Trophoblast cell (in vitro differentiated cells and primary cell): Measurements from ENCODE around the gene KCNJ6.
A peak's percentile ranks its signal among the peaks of the same experiment; 100 is the strongest.

Experiments
- DNase-seq, 2 donors: peaks; one replicate each; pipeline ENCODE4 v3.0.0-alpha.2; 2016
- H2AFZ ChIP-seq: 2 replicates; pipeline ENCODE4 v1.6.1; 2013; ENCODE audit warnings: low read length, moderate library complexity, mild to moderate bottlenecking; ENCODE audit not compliant: insufficient read depth, poor library complexity
- H2AK5ac ChIP-seq: 2 replicates; pipeline ENCODE4 v1.6.1; 2013; ENCODE audit warnings: mild to moderate bottlenecking, low read length
- H2BK120ac ChIP-seq: 2 replicates; pipeline ENCODE4 v1.6.1; 2013; ENCODE audit warnings: low read length, mild to moderate bottlenecking, moderate library complexity; ENCODE audit not compliant: insufficient read depth, poor library complexity
- H2BK12ac ChIP-seq: 2 replicates; pipeline ENCODE4 v1.6.1; 2013; ENCODE audit warnings: mild to moderate bottlenecking, low read length, moderate library complexity
- H2BK5ac ChIP-seq: 2 replicates; pipeline ENCODE4 v1.6.1; 2013; ENCODE audit warnings: low read length, low read depth, moderate library complexity, mild to moderate bottlenecking; ENCODE audit not compliant: poor library complexity
- H3K14ac ChIP-seq: 2 replicates; pipeline ENCODE4 v1.6.1; 2013; ENCODE audit warnings: mild to moderate bottlenecking, low read length
- H3K18ac ChIP-seq: 2 replicates; pipeline ENCODE4 v1.6.1; 2013; ENCODE audit warnings: mild to moderate bottlenecking, low read length
- H3K23ac ChIP-seq: 2 replicates; pipeline ENCODE4 v1.6.1; 2013; ENCODE audit warnings: low read length
- H3K27ac ChIP-seq: 2 replicates; pipeline ENCODE4 v1.5.1; 2013; ENCODE audit warnings: low read depth, mild to moderate bottlenecking, inconsistent platforms, low read length, moderate library complexity
- H3K27me3 ChIP-seq: 2 replicates; pipeline ENCODE4 v1.6.1; 2013; ENCODE audit warnings: inconsistent platforms, mild to moderate bottlenecking, low read length, moderate library complexity; ENCODE audit not compliant: insufficient read depth
- H3K36me3 ChIP-seq, 2 experiments: 1 replicate in 1 of 2; 2 replicates in 1 of 2; pipeline ENCODE4 v1.6.1; 2013; ENCODE audit warnings: low read length in 2 of 2, mild to moderate bottlenecking in 2 of 2, moderate library complexity in 1 of 2; ENCODE audit not compliant: insufficient read depth in 2 of 2, control insufficient read depth in 1 of 2
- H3K4ac ChIP-seq: 2 replicates; pipeline ENCODE4 v1.6.1; 2013; ENCODE audit warnings: low read depth, mild to moderate bottlenecking, low read length, moderate library complexity
- H3K4me1 ChIP-seq, 2 experiments: 1 replicate in 1 of 2; 2 replicates in 1 of 2; pipeline ENCODE4 v1.6.1; 2013; ENCODE audit warnings: low read length in 2 of 2, mild to moderate bottlenecking in 2 of 2, moderate library complexity in 1 of 2; ENCODE audit not compliant: insufficient read depth in 2 of 2, control insufficient read depth in 1 of 2
- H3K4me2 ChIP-seq: 2 replicates; pipeline ENCODE4 v1.6.1; 2013; ENCODE audit warnings: inconsistent platforms, mild to moderate bottlenecking, low read length, moderate library complexity
- H3K4me3 ChIP-seq: 2 replicates; pipeline ENCODE4 v1.5.1; 2013; ENCODE audit warnings: mild to moderate bottlenecking, low read depth, low read length, inconsistent platforms
- H3K79me1 ChIP-seq: one replicate; pipeline ENCODE4 v1.6.1; 2013; ENCODE audit warnings: low read length
- H3K79me2 ChIP-seq: 2 replicates; pipeline ENCODE4 v1.6.1; 2013; ENCODE audit warnings: low read length, mild to moderate bottlenecking; ENCODE audit not compliant: control insufficient read depth, insufficient read depth, poor library complexity
- H3K9ac ChIP-seq: 2 replicates; pipeline ENCODE4 v1.6.1; 2013; ENCODE audit warnings: mild to moderate bottlenecking, low read length
- H3K9me3 ChIP-seq: 2 replicates; pipeline ENCODE4 v1.6.1; 2013; ENCODE audit warnings: low read depth, mild to moderate bottlenecking, control low read depth, inconsistent platforms, low read length; ENCODE audit not compliant: insufficient read depth
- H4K12ac ChIP-seq: 2 replicates; pipeline ENCODE4 v1.6.1; 2013; ENCODE audit warnings: low read depth, mild to moderate bottlenecking, low read length, moderate library complexity
- H4K8ac ChIP-seq: 2 replicates; pipeline ENCODE4 v1.6.1; 2013; ENCODE audit warnings: low read depth, mild to moderate bottlenecking, low read length, moderate library complexity
- H4K91ac ChIP-seq: one replicate; pipeline ENCODE4 v1.6.1; 2013; ENCODE audit warnings: low read depth, mild to moderate bottlenecking, low read length, moderate library complexity
- WGBS: extraction: QIAGEN DNeasy Blood & Tissue Kit; methylation state at CpG from one replicate; pipeline ENCODE4 v1.1.7; 2013; ENCODE audit warnings: missing lambda C conversion rate; ENCODE audit not compliant: insufficient read length, insufficient coverage; ENCODE audit errors: extremely low coverage; 5-methylcytosine and 5-hydroxymethylcytosine counted together

Gene KCNJ6

DNA sequence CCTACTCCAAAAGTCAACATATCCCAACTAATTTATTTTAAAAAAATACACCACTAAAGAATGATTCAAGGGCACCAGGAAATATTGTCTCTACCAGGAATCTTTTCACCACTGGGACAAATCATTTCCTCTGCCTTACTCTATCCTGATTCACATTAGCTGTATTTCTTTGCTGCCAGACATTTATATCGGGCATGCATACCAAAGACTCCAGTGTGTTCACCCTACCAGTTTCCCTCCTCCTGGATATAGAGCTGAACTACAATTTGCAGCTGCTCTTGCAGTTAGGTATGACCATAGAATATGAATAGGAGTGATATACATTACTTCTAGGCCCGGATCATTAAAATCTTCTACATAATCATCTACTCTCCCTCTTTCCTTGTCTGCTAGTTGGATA lies 7.6 kb downstream of the KCNJ6 start:
- H3K36me3 ChIP-seq: no peaks in the 10 kb centered on the region
- no peaks in the 10 kb centered on the region for H3K9me3 ChIP-seq
- no peak overlapping the region for H2AK5ac ChIP-seq
- no peaks in the 10 kb centered on the region for H3K79me2 ChIP-seq
- no peak overlapping the region for H3K4ac ChIP-seq
- H2BK120ac ChIP-seq: no peak overlapping the region
- no peaks in the 10 kb centered on the region for H3K79me1 ChIP-seq
- no peak overlapping the region for H2BK5ac ChIP-seq
- no peak overlapping the region for H3K23ac ChIP-seq
- H3K4me1 ChIP-seq: no peaks in the 10 kb centered on the region
- H3K18ac ChIP-seq: no peak overlapping the region
- no peak overlapping the region for H3K4me2 ChIP-seq
- H3K14ac ChIP-seq: no peak overlapping the region
- H3K9ac ChIP-seq: no peak overlapping the region
- no peak overlapping the region for H4K91ac ChIP-seq
- no peak overlapping the region for H3K27ac ChIP-seq
- WGBS: no CpG with 5 or more reads among the region's 2 CpGs
- H3K27me3 ChIP-seq: no peaks in the 10 kb centered on the region
- DNase-seq: no peak
- H3K4me3 ChIP-seq: no peak overlapping the region
- no peak overlapping the region for H4K8ac ChIP-seq
- no peak overlapping the region for H4K12ac ChIP-seq
- no peak overlapping the region for H2BK12ac ChIP-seq
- no peak overlapping the region for H2AFZ ChIP-seq

DNA sequence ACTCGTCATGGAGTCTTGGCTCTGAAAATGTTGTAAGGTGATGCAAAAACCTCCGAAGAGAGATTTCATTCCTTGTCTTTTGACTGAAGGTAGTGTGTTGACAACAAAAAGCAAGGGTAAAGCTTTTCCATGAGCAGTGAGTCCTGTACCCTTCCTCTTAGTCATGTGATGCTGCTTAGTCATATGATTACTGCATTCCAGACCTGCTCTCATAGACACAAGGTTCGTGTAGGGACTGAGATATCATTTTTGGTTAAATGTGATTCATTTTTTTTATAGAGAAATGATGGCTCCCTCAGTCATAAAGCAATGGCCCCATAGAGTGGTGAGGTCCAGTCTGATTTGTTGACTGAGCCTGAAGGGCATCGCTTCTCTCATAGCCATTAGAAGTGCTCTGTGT lies 9.2 kb downstream of the KCNJ6 start:
- H4K8ac ChIP-seq: no peak overlapping the region
- H3K9me3 ChIP-seq: no peaks in the 10 kb centered on the region
- no peak for DNase-seq
- no peaks in the 10 kb centered on the region for H3K36me3 ChIP-seq
- no peak overlapping the region for H3K4me2 ChIP-seq
- no peak overlapping the region for H3K4ac ChIP-seq
- no peak overlapping the region for H2AK5ac ChIP-seq
- no peaks in the 10 kb centered on the region for H3K27me3 ChIP-seq
- no peak overlapping the region for H3K14ac ChIP-seq
- no peaks in the 10 kb centered on the region for H3K79me2 ChIP-seq
- H3K18ac ChIP-seq: no peak overlapping the region
- H2BK12ac ChIP-seq: no peak overlapping the region
- no peak overlapping the region for H3K4me3 ChIP-seq
- no peak overlapping the region for H4K12ac ChIP-seq
- H3K23ac ChIP-seq: no peak overlapping the region
- no peak overlapping the region for H2BK5ac ChIP-seq
- H3K79me1 ChIP-seq: no peaks in the 10 kb centered on the region
- H3K27ac ChIP-seq: no peak overlapping the region
- no peak overlapping the region for H4K91ac ChIP-seq
- no peaks in the 10 kb centered on the region for H3K4me1 ChIP-seq
- no peak overlapping the region for H3K9ac ChIP-seq
- WGBS: no CpG with 5 or more reads among the region's 4 CpGs
- no peak overlapping the region for H2BK120ac ChIP-seq
- no peak overlapping the region for H2AFZ ChIP-seq

DNA sequence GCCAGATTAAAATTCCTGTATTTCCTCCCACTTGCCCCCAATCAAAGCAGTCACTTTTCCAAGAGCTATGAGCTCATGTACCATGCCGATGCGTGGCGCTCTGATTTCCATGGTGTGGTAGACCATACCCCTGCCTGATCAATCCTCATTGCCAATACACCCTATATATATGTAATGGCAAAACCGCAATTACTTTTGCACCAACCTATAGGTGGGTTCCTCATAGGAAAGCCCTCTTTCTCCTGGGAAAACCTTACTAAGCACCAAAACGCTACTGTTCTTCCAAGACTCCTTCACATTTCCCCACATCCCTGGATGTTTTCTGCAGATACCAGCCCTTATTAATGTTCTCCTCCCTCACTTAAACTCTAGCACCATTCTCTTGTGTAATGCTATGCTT lies 11.0 kb downstream of the KCNJ6 start:
- no peak overlapping the region for H4K12ac ChIP-seq
- H3K27me3 ChIP-seq: no peaks in the 10 kb centered on the region

DNA sequence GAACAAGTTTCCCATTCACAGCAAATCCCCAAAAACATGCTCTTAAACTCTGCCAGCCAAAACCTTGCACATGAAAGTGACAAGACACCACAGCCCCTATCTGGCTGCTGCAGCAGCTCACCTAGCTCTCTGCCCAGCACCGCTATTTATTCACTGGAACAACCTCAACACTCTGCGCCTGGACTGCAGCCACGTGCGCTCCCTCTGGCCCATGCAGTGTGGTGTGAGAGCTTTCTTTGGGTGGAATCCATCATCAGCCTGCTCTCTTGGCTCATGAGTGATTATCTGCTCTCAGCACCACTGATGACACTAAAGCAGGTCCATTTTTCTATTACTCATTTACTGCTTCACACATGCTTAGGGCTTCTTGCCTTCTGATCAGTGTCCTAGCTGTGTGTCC lies 11.4 kb downstream of the KCNJ6 start:
- H3K14ac ChIP-seq: no peak overlapping the region
- H3K4ac ChIP-seq: no peak overlapping the region
- H3K4me2 ChIP-seq: no peak overlapping the region
- no peak overlapping the region for H2BK12ac ChIP-seq
- H2AK5ac ChIP-seq: no peak overlapping the region
- no peaks in the 10 kb centered on the region for H3K9me3 ChIP-seq
- H3K27me3 ChIP-seq: no peaks in the 10 kb centered on the region
- H3K4me1 ChIP-seq: no peaks in the 10 kb centered on the region
- H4K91ac ChIP-seq: no peak overlapping the region
- WGBS: no CpG with 5 or more reads among the region's 4 CpGs
- H3K4me3 ChIP-seq: no peak overlapping the region
- no peak overlapping the region for H4K8ac ChIP-seq
- H3K79me2 ChIP-seq: no peaks in the 10 kb centered on the region
- no peak overlapping the region for H3K18ac ChIP-seq
- DNase-seq: no peak
- no peak overlapping the region for H3K27ac ChIP-seq
- H3K79me1 ChIP-seq: no peaks in the 10 kb centered on the region
- no peak overlapping the region for H3K23ac ChIP-seq
- H3K36me3 ChIP-seq: no peaks in the 10 kb centered on the region
- no peak overlapping the region for H2AFZ ChIP-seq
- H3K9ac ChIP-seq: peak overlapping the region; percentile 63
- no peak overlapping the region for H2BK5ac ChIP-seq
- H4K12ac ChIP-seq: no peak overlapping the region
- no peak overlapping the region for H2BK120ac ChIP-seq

More for the DNA sequence above, 11.0 kb downstream of the KCNJ6 start:
- H3K4ac ChIP-seq: no peak overlapping the region
- H2AFZ ChIP-seq: no peak overlapping the region
- no peaks in the 10 kb centered on the region for H3K79me2 ChIP-seq
- no peaks in the 10 kb centered on the region for H3K79me1 ChIP-seq
- H3K4me2 ChIP-seq: no peak overlapping the region
- WGBS: no CpG with 5 or more reads among the region's 5 CpGs
- no peak overlapping the region for H4K91ac ChIP-seq
- peak overlapping the region; percentile 24 for H3K9ac ChIP-seq
- no peaks in the 10 kb centered on the region for H3K9me3 ChIP-seq
- H3K4me3 ChIP-seq: no peak overlapping the region
- no peak overlapping the region for H2BK12ac ChIP-seq
- H3K36me3 ChIP-seq: no peaks in the 10 kb centered on the region
- DNase-seq: no peak
- H3K14ac ChIP-seq: no peak overlapping the region
- H2BK120ac ChIP-seq: no peak overlapping the region
- no peak overlapping the region for H3K23ac ChIP-seq
- H3K18ac ChIP-seq: no peak overlapping the region
- no peak overlapping the region for H2AK5ac ChIP-seq
- no peak overlapping the region for H4K8ac ChIP-seq
- no peak overlapping the region for H2BK5ac ChIP-seq
- H3K4me1 ChIP-seq: no peaks in the 10 kb centered on the region
- no peak overlapping the region for H3K27ac ChIP-seq
